DOHH2 (cell line): ENCODE measurements around the gene SCN4A.

ENCODE experiments used
- H3F3A ChIP-seq: fragments of 200-600 bp; sonication (generic), shearing (Covaris generic); 2 replicates; pipeline ENCODE4 v1.6.0; 2016; ENCODE audit warnings: antibody characterized with exemption, mild to moderate bottlenecking; ENCODE audit not compliant: control insufficient read depth, insufficient read depth
- H3K27ac ChIP-seq: fragments of 200-600 bp; sonication (generic); 2 replicates; pipeline ENCODE4 v1.5.1; 2014; ENCODE audit warnings: low read depth, mild to moderate bottlenecking, low read length, moderate library complexity
- H3K27me3 ChIP-seq: fragments of 200-600 bp; sonication (generic); 2 replicates; pipeline ENCODE4 v1.6.1; 2014; ENCODE audit warnings: mild to moderate bottlenecking, low read length, mixed read lengths; ENCODE audit not compliant: control insufficient read depth
- H3K36me3 ChIP-seq: fragments of 200-600 bp; sonication (generic); 2 replicates; pipeline ENCODE4 v1.6.1; 2014; ENCODE audit warnings: mild to moderate bottlenecking, low read length, moderate library complexity, mixed read lengths; ENCODE audit not compliant: control insufficient read depth
- H3K4me1 ChIP-seq: fragments of 200-600 bp; sonication (generic); 2 replicates; pipeline ENCODE4 v1.6.1; 2014; ENCODE audit warnings: mild to moderate bottlenecking, low read length, mixed read lengths; ENCODE audit not compliant: control insufficient read depth
- H3K4me2 ChIP-seq: fragments of 200-600 bp; sonication (generic); 2 replicates; pipeline ENCODE4 v1.6.0; 2014; ENCODE audit warnings: mild to moderate bottlenecking, low read length, moderate library complexity
- H3K4me3 ChIP-seq: fragments of 200-600 bp; sonication (generic); 2 replicates; pipeline ENCODE4 v1.5.1; 2014; ENCODE audit warnings: mild to moderate bottlenecking, low read length, mixed read lengths
- H3K79me2 ChIP-seq: fragments of 200-600 bp; sonication (generic); 2 replicates; pipeline ENCODE4 v1.6.1; 2014; ENCODE audit warnings: mild to moderate bottlenecking, low read length, mixed read lengths; ENCODE audit not compliant: control insufficient read depth
- H3K9me2 ChIP-seq: fragments of 200-600 bp; sonication (generic); replicated peaks from 2 replicates; pipeline ENCODE4 v1.6.1; 2014; ENCODE audit warnings: mild to moderate bottlenecking, low read length, mixed read lengths; ENCODE audit not compliant: control insufficient read depth
- H3K9me3 ChIP-seq: fragments of 200-600 bp; sonication (generic); 2 replicates; pipeline ENCODE4 v1.6.1; 2014; ENCODE audit warnings: antibody characterized with exemption, low read length, mixed read lengths; ENCODE audit not compliant: control insufficient read depth, insufficient read depth
- H4K20me1 ChIP-seq: fragments of 200-600 bp; sonication (generic); 2 replicates; pipeline ENCODE4 v1.6.0; 2014; ENCODE audit warnings: low read depth, mild to moderate bottlenecking, antibody characterized with exemption, low read length, moderate library complexity; ENCODE audit not compliant: control insufficient read depth, insufficient read depth
- CTCF ChIP-seq: fragments of 200-600 bp; sonication (generic); IDR thresholded peaks from one replicate; pipeline ENCODE4 v1.5.1; 2014; ENCODE audit warnings: antibody characterized with exemption, mild to moderate bottlenecking, low read depth, low read length; ENCODE audit not compliant: poor library complexity, severe bottlenecking
- EZH2phosphoT487 ChIP-seq: fragments of 200-600 bp; sonication (generic); IDR thresholded peaks from 2 replicates; pipeline ENCODE4 v1.6.1; 2017; ENCODE audit warnings: borderline replicate concordance, mild to moderate bottlenecking, antibody characterized with exemption, low read length, moderate library complexity, mixed read lengths

SCN4A gene

DNA sequence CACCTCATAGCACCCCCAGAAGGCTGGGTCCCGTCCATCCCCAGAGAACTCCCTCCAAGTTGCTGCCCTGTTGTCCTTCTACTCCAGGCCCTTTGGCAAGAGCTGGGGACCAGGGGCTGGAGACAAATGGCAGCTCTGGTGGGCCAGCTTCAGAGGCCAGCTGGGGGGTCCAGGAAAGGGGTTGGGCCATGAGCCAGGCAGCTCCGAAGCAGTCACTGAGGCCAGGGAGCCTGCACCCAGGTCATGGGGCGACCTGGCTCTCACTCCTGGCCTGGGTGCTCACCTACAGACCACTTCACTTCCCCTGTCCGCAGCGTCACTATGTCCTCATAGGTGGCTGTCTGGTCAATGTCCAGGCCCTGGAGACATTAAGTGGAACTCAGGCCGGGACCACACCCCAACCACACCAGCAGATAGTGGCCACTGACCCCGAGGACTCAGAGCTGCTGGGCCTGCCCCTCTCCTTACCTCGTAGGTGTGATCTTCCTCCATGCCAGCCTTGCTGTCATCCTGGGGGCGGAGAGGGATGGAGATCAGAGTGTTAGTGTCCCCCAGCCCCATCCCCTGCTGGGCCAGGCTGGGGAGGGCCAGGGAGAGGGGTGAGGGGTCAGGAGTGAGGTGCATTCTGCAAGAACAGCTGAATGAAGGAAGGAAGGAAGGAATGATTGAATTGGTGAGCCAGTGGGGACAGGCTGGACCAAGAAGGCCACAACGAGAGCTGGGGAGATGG lies 43.6 kb downstream of the SCN4A start:
- H3K27me3 ChIP-seq = no peaks in the 10 kb centered on the region
- H3K4me1 ChIP-seq = peaks cover 87% of the 10 kb centered on the region
- peaks cover 48% of the 10 kb centered on the region for H3K79me2 ChIP-seq
- H3K9me3 ChIP-seq = no peaks in the 10 kb centered on the region
- peak overlapping the region; percentile 98 for H3K4me3 ChIP-seq
- H4K20me1 ChIP-seq = peaks cover 22% of the 10 kb centered on the region
- H3K9me2 ChIP-seq = no peaks in the 10 kb centered on the region
- H3F3A ChIP-seq = peaks cover 37% of the 10 kb centered on the region
- peak overlapping the region; percentile 92 for H3K27ac ChIP-seq
- peak overlapping the region; percentile 99 for H3K4me2 ChIP-seq
- H3K36me3 ChIP-seq = peaks cover 64% of the 10 kb centered on the region
- no peak for TF ChIP-seq CTCF
- TF ChIP-seq EZH2phosphoT487 = no peak

GRCh38 chr17:63928172-63928666 lies 44.5 kb downstream of the SCN4A start:
- H3K27ac ChIP-seq = peak overlapping the region; percentile 92
- peak overlapping the region; percentile 98 for H3K4me3 ChIP-seq
- H3K27me3 ChIP-seq = no peaks in the 10 kb centered on the region
- H3K4me2 ChIP-seq = peak overlapping the region; percentile 99
- H3F3A ChIP-seq = peaks cover 38% of the 10 kb centered on the region
- H3K9me3 ChIP-seq = no peaks in the 10 kb centered on the region
- peaks cover 87% of the 10 kb centered on the region for H3K4me1 ChIP-seq
- H3K36me3 ChIP-seq = peaks cover 64% of the 10 kb centered on the region
- H3K79me2 ChIP-seq = peaks cover 48% of the 10 kb centered on the region
- no peaks in the 10 kb centered on the region for H3K9me2 ChIP-seq
- TF ChIP-seq CTCF (peak; percentile 18), EZH2phosphoT487 (no peak)
- H4K20me1 ChIP-seq = peaks cover 22% of the 10 kb centered on the region

GRCh38 chr17:63927464-63928171 lies 45.1 kb downstream of the SCN4A start:
- peak overlapping the region; percentile 92 for H3K27ac ChIP-seq
- peak overlapping the region; percentile 99 for H3K4me2 ChIP-seq

More at GRCh38 chr17:63927464-63928171, 45.1 kb downstream of the SCN4A start:
- Histone ChIP-seq H3K9me2 (no peaks in the 10 kb centered on the region), H3K27me3 (no peaks in the 10 kb centered on the region), H3F3A (peaks cover 41% of the 10 kb centered on the region), H3K9me3 (no peaks in the 10 kb centered on the region), H3K79me2 (peaks cover 45% of the 10 kb centered on the region), H4K20me1 (peaks cover 22% of the 10 kb centered on the region), H3K4me1 (peaks cover 87% of the 10 kb centered on the region), H3K4me3 (peak overlapping the region; percentile 98), H3K36me3 (peaks cover 64% of the 10 kb centered on the region)
- TF ChIP-seq CTCF (no peak), EZH2phosphoT487 (no peak)
